HG02938 (cell line): ENCODE measurements around the gene STAT5B.
"Not testable (repeated sequence)": the region's sequence is repeated elsewhere in the genome, so short reads cannot be mapped to it uniquely, and the experiment has no call there.

Source experiments
- ATAC-seq: cut with Tn5 transposase; IDR thresholded peaks from one replicate; pipeline ENCODE4 v1.9.1; 2021; ENCODE audit warnings: mild to moderate bottlenecking, moderate library complexity; ENCODE audit not compliant: unreplicated experiment

Gene STAT5B

GRCh38 chr17:42241871-42242270 is 34.3 kb downstream of the STAT5B start:
- ATAC-seq, result no peak

- ATAC-seq, result not testable (repeated sequence)
Observed at GRCh38 chr17:42240863-42241262, 35.3 kb downstream of the STAT5B start.

DNA sequence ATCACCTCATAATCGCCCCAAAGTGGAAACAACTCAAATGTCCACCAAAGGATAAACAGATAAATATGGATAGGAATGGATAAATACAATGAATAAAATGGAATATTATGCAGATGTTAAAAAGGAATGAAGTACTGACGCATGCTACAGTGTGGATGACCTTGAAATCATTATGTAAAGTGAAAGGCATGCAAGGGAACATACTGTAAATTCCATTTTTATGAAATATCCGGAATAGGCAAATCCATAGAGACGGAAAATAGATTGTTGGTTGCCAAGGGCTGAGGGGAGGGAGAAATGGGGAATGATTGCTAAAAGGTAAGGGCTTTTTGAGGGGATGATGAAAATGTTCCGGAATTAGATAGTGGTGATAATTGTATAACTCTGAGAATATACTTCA is 36.0 kb downstream of the STAT5B start:
- no peak for ATAC-seq

- ATAC-seq, result not testable (repeated sequence)
Observed at GRCh38 chr17:42239576-42239975, 36.6 kb downstream of the STAT5B start.

- no peak for ATAC-seq
Observed at GRCh38 chr17:42236760-42237159, 39.4 kb downstream of the STAT5B start.

- ATAC-seq, result no peak
Observed at GRCh38 chr17:42233994-42234393, 42.2 kb downstream of the STAT5B start.

GRCh38 chr17:42233156-42233555 is 43.0 kb downstream of the STAT5B start:
- no peak for ATAC-seq

- no peak for ATAC-seq
Observed at GRCh38 chr17:42230225-42230624, 46.0 kb downstream of the STAT5B start.

GRCh38 chr17:42227849-42228700 is 48.1 kb downstream of the STAT5B start:
- ATAC-seq, result no peak

DNA sequence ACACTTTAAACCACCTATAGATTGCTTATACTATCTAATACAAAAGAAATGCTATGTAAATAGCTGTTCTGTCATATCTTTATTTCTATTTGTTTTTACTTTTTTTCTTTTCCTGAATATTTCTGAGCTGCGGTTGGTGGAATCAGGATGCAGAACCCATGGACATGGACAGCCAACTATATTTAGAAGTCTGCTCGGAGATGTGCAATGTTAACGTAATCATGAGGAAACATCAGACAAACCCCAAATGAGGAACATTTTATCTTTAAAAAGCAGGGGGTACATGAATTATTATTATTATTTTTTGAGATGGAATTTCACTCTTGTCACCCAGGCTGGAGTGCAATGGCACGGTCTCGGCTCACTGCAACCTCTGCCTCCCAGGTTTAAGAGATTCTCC is 50.5 kb downstream of the STAT5B start:
- ATAC-seq, result no peak

GRCh38 chr17:42224651-42225050 is 51.5 kb downstream of the STAT5B start:
- no peak for ATAC-seq

- ATAC-seq, result no peak
Observed at GRCh38 chr17:42221886-42222745, 54.1 kb downstream of the STAT5B start.

DNA sequence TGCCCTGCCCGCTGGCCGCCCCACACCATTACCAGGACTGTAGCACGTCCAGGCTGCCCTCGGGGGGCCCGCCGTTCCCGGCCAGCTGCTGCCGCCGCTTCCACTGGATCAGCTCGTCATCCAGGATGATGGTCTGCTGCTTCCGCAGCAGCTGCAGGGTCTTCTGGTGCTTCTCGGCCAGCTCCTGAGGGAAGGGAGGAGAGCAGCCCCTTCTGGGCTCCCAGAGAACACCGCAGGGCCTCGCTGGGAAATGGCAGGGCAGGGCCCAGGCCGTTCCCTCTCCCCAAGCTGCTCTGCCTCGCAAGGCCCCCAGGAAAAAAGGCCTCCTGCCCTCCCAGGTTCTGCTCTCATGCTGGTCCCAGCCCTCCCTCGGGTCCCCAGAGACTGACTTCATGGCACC is 56.9 kb downstream of the STAT5B start:
- ATAC-seq, result not testable (repeated sequence)

- no peak for ATAC-seq
Observed at GRCh38 chr17:42214156-42214555, 62.0 kb downstream of the STAT5B start.

GRCh38 chr17:42212382-42212781 is 63.8 kb downstream of the STAT5B start:
- no peak for ATAC-seq

DNA sequence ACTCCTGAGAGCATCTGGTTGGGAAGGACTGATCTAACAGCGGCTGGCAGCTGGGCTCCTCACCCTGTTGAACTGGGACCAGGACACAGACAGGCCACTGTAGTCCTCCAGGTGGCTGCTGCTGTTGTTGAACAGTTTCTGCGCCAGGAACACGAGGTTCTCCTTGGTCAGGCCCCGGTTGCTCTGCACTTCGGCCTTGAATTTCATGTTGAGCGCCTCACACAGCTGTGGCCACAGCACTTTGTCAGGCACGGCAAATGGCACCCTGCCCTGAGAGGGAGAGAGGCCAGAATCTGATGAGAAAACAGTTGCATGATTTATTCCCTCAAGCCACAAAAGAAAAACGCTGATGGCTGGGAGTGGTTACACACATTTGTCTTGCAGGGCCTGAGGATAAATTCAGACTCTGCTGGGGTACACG is 64.3 kb downstream of the STAT5B start:
- not testable (repeated sequence) for ATAC-seq

GRCh38 chr17:42210046-42210445 is 66.1 kb downstream of the STAT5B start:
- ATAC-seq, result no peak

DNA sequence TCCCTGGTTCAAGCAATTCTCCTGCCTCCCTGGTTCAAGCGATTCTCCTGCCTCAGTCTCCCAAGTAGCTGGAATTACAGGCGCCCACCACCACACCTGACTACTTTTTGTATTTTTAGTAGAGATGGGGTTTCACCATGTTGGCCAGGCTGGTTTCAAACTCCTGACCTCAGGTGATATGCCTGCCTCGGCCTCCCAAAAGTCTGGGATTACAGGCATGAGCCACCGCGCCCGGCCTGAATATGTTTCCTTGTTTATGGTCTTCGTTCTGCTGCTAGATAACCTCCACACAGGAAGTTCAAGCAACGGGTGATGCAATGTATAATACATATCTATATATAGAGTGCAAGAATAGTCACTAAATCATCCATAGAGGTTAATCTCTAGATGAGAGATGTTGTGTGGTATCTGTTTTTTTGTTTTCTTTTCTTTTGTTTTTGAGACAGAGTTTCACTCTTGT is 70.0 kb downstream of the STAT5B start:
- not testable (repeated sequence) for ATAC-seq

GRCh38 chr17:42203354-42203753 is 72.8 kb downstream of the STAT5B start:
- ATAC-seq, result no peak

DNA sequence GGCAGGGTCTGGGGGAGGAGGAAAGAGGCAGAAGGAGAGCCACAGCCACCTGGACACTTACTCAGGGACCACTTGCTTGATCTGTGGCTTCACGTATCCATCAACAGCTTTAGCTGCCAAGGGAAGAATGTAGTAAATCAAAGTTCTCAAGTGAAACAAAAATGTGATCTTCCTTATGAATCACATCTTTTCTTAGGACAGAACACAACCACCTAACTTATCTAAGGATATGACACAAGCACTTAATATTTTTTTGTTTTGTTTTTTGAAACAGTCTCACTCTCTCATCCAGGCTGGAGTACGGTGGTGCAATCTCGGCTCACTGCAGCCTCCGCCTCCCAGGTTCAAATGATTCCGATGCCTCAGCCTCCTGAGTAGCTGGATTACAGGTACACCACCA is 73.5 kb downstream of the STAT5B start:
- no peak for ATAC-seq

GRCh38 chr17:42202159-42202558 is 74.0 kb downstream of the STAT5B start:
- no peak for ATAC-seq

DNA sequence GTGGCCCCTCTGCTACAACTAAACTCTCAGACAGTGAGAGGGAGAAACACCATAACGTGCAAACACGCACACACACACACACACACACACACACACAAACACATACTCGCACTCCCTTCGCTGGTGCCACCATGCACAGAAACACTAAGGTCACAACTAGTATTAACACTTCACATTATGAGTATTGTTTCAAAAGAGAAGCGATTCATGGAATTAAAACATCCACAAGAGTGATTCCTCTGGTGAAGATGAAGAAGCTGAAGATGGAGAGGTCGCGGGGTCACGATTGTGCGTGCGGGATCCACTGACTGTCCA is 74.8 kb downstream of the STAT5B start:
- ATAC-seq, result no peak
